Loucy (cell line): ENCODE results near the gene TUBB2B.

Experiments used
- H2AFZ ChIP-seq: fragments of 200-600 bp; sonication (generic); 2 replicates; pipeline ENCODE4 v1.6.0; 2016; ENCODE audit warnings: antibody characterized with exemption, mild to moderate bottlenecking, low read length, moderate library complexity
- H3F3A ChIP-seq: fragments of 200-600 bp; 2 replicates; pipeline ENCODE4 v1.6.0; 2016; ENCODE audit warnings: antibody characterized with exemption, low read depth, mild to moderate bottlenecking
- H3K27me3 ChIP-seq: fragments of 200-600 bp; sonication (generic); 2 replicates; pipeline ENCODE4 v1.6.1; 2014; ENCODE audit warnings: low read length, mild to moderate bottlenecking; ENCODE audit not compliant: insufficient read depth, poor library complexity, severe bottlenecking
- H3K36me3 ChIP-seq: fragments of 200-600 bp; sonication (generic); 2 replicates; pipeline ENCODE4 v1.6.1; 2016; ENCODE audit warnings: low read length; ENCODE audit not compliant: insufficient read depth
- H3K4me1 ChIP-seq: fragments of 200-600 bp; sonication (generic); 2 replicates; pipeline ENCODE4 v1.5.1; 2014; ENCODE audit warnings: low read length, mild to moderate bottlenecking; ENCODE audit not compliant: insufficient read depth, poor library complexity, severe bottlenecking
- H3K4me2 ChIP-seq: fragments of 200-600 bp; sonication (generic); 2 replicates; pipeline ENCODE4 v1.6.0; 2014; ENCODE audit warnings: antibody characterized with exemption, low read length, low read depth, mild to moderate bottlenecking; ENCODE audit not compliant: poor library complexity, severe bottlenecking
- H3K4me3 ChIP-seq: fragments of 200-600 bp; sonication (generic); 2 replicates; pipeline ENCODE4 v1.5.1; 2014; ENCODE audit warnings: low read length, mild to moderate bottlenecking, mixed read lengths; ENCODE audit not compliant: poor library complexity, severe bottlenecking
- H3K79me2 ChIP-seq: fragments of 200-600 bp; sonication (generic); 2 replicates; pipeline ENCODE4 v1.6.1; 2014; ENCODE audit warnings: low read length; ENCODE audit not compliant: insufficient read depth
- H3K9ac ChIP-seq: fragments of 200-600 bp; sonication (generic); 2 replicates; pipeline ENCODE4 v1.6.0; 2014; ENCODE audit warnings: mild to moderate bottlenecking, low read depth, low read length, moderate library complexity; ENCODE audit not compliant: poor library complexity, severe bottlenecking
- H3K9me2 ChIP-seq: fragments of 200-600 bp; sonication (generic); replicated peaks from 2 replicates; pipeline ENCODE4 v1.6.1; 2016; ENCODE audit warnings: low read depth, low read length, mixed read lengths
- H3K9me3 ChIP-seq: fragments of 200-600 bp; sonication (generic); 2 replicates; pipeline ENCODE4 v1.6.1; 2014; ENCODE audit warnings: mild to moderate bottlenecking, antibody characterized with exemption, low read length, low read depth; ENCODE audit not compliant: insufficient read depth
- H4K20me1 ChIP-seq: fragments of 200-600 bp; sonication (generic); 2 replicates; pipeline ENCODE4 v1.6.0; 2014; ENCODE audit warnings: antibody characterized with exemption, low read length, mild to moderate bottlenecking; ENCODE audit not compliant: insufficient read depth, poor library complexity, severe bottlenecking
- EZH2phosphoT487 ChIP-seq: fragments of 200-600 bp; IDR thresholded peaks from 2 replicates; pipeline ENCODE4 v1.6.1; 2018; ENCODE audit warnings: antibody characterized with exemption, mild to moderate bottlenecking, moderate library complexity, borderline replicate concordance
- TF ChIP-seq, protein P1 (sequence below): fragments of 200-600 bp; sonication (generic); conservative IDR thresholded peaks from 2 replicates; pipeline ENCODE4 v1.5.1; 2014; ENCODE audit warnings: mild to moderate bottlenecking, antibody characterized with exemption, low read length

TUBB2B gene

DNA sequence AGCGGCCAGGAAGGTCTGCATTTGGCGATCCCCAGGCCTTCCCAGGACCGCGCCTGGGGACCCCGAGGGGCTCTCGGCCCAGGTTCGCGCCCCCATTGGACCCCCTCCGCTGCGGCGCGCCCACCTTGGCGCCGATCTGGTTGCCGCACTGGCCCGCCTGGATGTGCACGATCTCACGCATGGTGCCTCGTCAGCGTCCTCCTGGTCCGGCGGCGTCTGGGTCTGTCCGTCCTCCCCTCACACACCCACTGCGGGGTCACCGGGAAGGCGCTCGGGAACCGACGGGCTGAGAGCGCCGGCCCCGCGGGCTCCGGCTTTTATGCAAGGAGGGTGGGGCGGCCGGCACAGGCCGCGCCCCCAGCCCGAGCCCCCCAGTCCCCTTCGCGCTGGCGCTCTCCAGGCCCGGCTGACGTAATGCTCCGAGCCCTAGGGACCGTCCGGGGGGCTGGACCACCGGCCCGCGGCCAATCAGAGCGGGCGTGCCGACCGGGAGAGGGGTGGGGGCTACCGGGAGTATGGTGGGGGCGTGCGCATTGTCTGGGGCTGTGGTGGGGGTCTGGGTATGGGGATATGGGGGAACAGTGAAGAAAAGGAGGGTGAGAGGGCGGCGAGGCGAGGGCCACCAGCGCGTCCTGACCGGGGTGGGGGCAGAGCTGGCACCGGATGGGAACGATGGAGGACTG is at the start of gene TUBB2B:
Gene TUBB2B (minus strand): TSS at position 291 of the 683 bp plus-strand sequence. CDS start 110 bp downstream, at position 181.
- no peaks in the 10 kb centered on the region for H3K27me3 ChIP-seq
- H3K9ac ChIP-seq, result no peak within 1 kb of the TSS
- TF ChIP-seq EZH2phosphoT487, result no peak
- TF ChIP-seq, protein P1, sequence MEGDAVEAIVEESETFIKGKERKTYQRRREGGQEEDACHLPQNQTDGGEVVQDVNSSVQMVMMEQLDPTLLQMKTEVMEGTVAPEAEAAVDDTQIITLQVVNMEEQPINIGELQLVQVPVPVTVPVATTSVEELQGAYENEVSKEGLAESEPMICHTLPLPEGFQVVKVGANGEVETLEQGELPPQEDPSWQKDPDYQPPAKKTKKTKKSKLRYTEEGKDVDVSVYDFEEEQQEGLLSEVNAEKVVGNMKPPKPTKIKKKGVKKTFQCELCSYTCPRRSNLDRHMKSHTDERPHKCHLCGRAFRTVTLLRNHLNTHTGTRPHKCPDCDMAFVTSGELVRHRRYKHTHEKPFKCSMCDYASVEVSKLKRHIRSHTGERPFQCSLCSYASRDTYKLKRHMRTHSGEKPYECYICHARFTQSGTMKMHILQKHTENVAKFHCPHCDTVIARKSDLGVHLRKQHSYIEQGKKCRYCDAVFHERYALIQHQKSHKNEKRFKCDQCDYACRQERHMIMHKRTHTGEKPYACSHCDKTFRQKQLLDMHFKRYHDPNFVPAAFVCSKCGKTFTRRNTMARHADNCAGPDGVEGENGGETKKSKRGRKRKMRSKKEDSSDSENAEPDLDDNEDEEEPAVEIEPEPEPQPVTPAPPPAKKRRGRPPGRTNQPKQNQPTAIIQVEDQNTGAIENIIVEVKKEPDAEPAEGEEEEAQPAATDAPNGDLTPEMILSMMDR, result no peak

DNA sequence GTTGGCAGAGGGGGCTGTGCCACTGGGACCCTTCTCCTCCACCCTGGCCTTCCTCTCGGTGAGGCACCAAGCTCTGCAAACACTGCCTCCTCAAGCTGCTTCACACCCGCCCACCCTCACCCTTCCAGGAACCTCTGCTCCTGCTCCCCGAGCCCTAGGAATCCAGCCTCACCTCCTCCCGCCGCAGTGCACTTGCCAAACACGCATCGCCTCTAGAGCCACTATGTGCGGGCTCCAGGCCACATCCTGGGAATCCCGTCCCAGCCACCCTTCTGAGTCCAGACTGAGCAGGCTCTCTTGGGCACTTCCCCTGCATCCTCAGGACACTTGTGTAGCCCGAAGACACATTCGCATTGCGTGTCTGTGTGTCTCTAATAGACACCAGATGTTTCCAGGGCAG is 49.8 kb upstream of the TUBB2B start:
- Histone ChIP-seq H3K4me3 (no peak overlapping the region), H2AFZ (no peak overlapping the region), H3K9me2 (no peaks in the 10 kb centered on the region), H3K36me3 (peaks cover 7% of the 10 kb centered on the region; the same call in 1 of the 2 replicates), H3K9ac (no peak overlapping the region), H3K4me1 (peaks cover 3% of the 10 kb centered on the region), H3K4me2 (no peak overlapping the region), H3K27me3 (no peaks in the 10 kb centered on the region), H3F3A (no peaks in the 10 kb centered on the region), H3K79me2 (no peaks in the 10 kb centered on the region; the same call in 1 of the 2 replicates), H3K9me3 (no peaks in the 10 kb centered on the region), H4K20me1 (no peaks in the 10 kb centered on the region)
- no peak for TF ChIP-seq EZH2phosphoT487
- TF ChIP-seq, protein P1, result no peak

More for the DNA sequence above, at the start of gene TUBB2B:
- Histone ChIP-seq H3K9me3 (no peaks in the 10 kb centered on the region), H3K9me2 (no peaks in the 10 kb centered on the region), H3K4me2 (peak within 1 kb of the TSS; percentile 75), H3K79me2 (no peaks in the 10 kb centered on the region), H3K36me3 (no peaks in the 10 kb centered on the region), H3F3A (no peaks in the 10 kb centered on the region), H2AFZ (peak within 1 kb of the TSS; percentile 65), H3K4me3 (peak within 1 kb of the TSS; percentile 61), H4K20me1 (no peaks in the 10 kb centered on the region), H3K4me1 (no peaks in the 10 kb centered on the region)

DNA sequence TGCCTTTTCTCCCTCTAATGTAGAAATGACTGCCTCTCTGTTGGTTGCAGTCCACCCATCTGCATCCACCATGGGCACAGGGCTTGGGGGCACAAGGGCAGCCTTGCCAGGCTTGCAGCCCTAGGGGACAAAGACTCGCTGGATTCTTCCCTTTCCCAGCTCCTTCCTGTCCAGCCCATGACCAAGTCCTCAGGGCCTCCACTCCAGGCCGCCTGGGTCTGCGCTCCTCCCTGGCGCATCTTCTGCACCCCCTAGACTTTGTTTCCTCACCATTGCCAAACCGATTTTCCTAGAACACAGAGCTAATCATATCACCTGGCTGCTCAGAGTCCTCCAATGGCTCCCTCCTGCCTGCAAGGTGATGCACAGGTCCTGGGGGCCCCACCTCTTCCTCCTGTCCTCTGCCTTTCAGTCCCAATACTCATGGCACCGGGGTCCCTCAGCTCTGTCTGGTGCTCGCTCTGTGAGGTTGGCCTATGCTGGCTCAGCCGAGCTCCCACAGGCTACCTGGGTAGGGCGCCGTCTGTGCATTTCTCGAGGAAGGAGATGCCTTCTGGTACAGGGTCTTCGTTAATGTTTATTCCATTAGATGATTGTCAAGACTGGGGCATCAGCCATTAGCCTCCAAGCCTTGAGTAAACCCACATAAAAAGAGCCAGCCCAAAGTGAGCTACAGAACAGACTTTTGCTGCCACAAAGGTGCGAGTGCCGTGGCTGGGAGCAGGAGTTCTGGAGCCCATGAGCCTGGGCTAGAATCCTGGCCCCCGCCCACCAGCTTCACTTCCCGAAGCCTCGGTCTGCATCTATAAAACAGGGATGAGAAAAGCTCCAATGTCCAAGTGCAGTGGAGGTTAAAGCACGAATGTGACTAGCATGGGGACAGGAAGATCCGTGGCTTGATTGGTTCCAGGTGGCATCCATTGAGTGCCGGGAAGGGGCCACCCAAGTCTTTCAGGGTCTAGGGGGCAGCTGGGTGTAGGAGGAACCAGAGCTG is 49.0 kb upstream of the TUBB2B start:
- Histone ChIP-seq H4K20me1 (no peaks in the 10 kb centered on the region), H3K79me2 (no peaks in the 10 kb centered on the region; the same call in 1 of the 2 replicates), H3K9me3 (no peaks in the 10 kb centered on the region), H3K36me3 (peaks cover 15% of the 10 kb centered on the region; the same call in 1 of the 2 replicates), H3K4me2 (no peak overlapping the region), H3K4me1 (no peaks in the 10 kb centered on the region), H3F3A (no peaks in the 10 kb centered on the region), H3K9me2 (no peaks in the 10 kb centered on the region), H3K4me3 (no peak overlapping the region), H3K27me3 (no peaks in the 10 kb centered on the region), H2AFZ (no peak overlapping the region), H3K9ac (no peak overlapping the region)
- TF ChIP-seq, protein P1, result no peak
- TF ChIP-seq EZH2phosphoT487, result no peak
